Activated naive CD8-positive, alpha-beta T cell (primary cell): Measurements from ENCODE around the gene SLC11A1.

Source experiments
- H3K27ac Mint-ChIP-seq: one replicate; pipeline ENCODE4 v1.8.0; 2021; ENCODE audit warnings: mixed read lengths
- H3K27me3 Mint-ChIP-seq: one replicate; pipeline ENCODE4 v1.8.0; 2021; ENCODE audit warnings: mixed read lengths
- H3K36me3 Mint-ChIP-seq: one replicate; pipeline ENCODE4 v1.8.0; 2021; ENCODE audit warnings: mixed read lengths
- H3K4me1 Mint-ChIP-seq: one replicate; pipeline ENCODE4 v1.8.0; 2021; ENCODE audit warnings: low read depth, mixed read lengths
- H3K4me3 Mint-ChIP-seq: one replicate; pipeline ENCODE4 v1.8.0; 2021; ENCODE audit warnings: mild to moderate bottlenecking, mixed read lengths
- H3K9me3 Mint-ChIP-seq: one replicate; pipeline ENCODE4 v1.8.0; 2021; ENCODE audit warnings: low read depth, mixed read lengths

The SLC11A1 gene

GRCh38 chr2:218425531-218425930, 43.5 kb downstream of the SLC11A1 start:
- H3K9me3 Mint-ChIP-seq = no peaks in the 10 kb centered on the region
- no peak overlapping the region for H3K27ac Mint-ChIP-seq
- H3K27me3 Mint-ChIP-seq = no peaks in the 10 kb centered on the region
- H3K36me3 Mint-ChIP-seq = no peaks in the 10 kb centered on the region
- H3K4me1 Mint-ChIP-seq = no peaks in the 10 kb centered on the region
- no peak overlapping the region for H3K4me3 Mint-ChIP-seq

GRCh38 chr2:218427741-218428140, 45.7 kb downstream of the SLC11A1 start:
- no peak overlapping the region for H3K4me3 Mint-ChIP-seq
- H3K4me1 Mint-ChIP-seq = no peaks in the 10 kb centered on the region
- H3K27me3 Mint-ChIP-seq = no peaks in the 10 kb centered on the region
- H3K36me3 Mint-ChIP-seq = no peaks in the 10 kb centered on the region
- H3K27ac Mint-ChIP-seq = no peak overlapping the region
- no peaks in the 10 kb centered on the region for H3K9me3 Mint-ChIP-seq

- Mint-ChIP-seq H3K4me1 (no peaks in the 10 kb centered on the region), H3K9me3 (no peaks in the 10 kb centered on the region), H3K27ac (no peak overlapping the region), H3K27me3 (no peaks in the 10 kb centered on the region), H3K4me3 (no peak overlapping the region), H3K36me3 (no peaks in the 10 kb centered on the region)
These were observed 46.9 kb downstream of the SLC11A1 start for GRCh38 chr2:218428846-218429558.

- Mint-ChIP-seq H3K36me3 (no peaks in the 10 kb centered on the region), H3K4me3 (no peak overlapping the region), H3K27me3 (no peaks in the 10 kb centered on the region), H3K4me1 (no peaks in the 10 kb centered on the region), H3K27ac (no peak overlapping the region), H3K9me3 (no peaks in the 10 kb centered on the region)
These were observed 48.0 kb downstream of the SLC11A1 start for GRCh38 chr2:218429911-218430692.

- no peak overlapping the region for H3K4me3 Mint-ChIP-seq
- no peaks in the 10 kb centered on the region for H3K36me3 Mint-ChIP-seq
- no peaks in the 10 kb centered on the region for H3K4me1 Mint-ChIP-seq
- no peak overlapping the region for H3K27ac Mint-ChIP-seq
- no peaks in the 10 kb centered on the region for H3K27me3 Mint-ChIP-seq
- H3K9me3 Mint-ChIP-seq = no peaks in the 10 kb centered on the region
These were observed 48.6 kb downstream of the SLC11A1 start for GRCh38 chr2:218430721-218431120.

GRCh38 chr2:218431878-218432277, 49.8 kb downstream of the SLC11A1 start:
- Mint-ChIP-seq H3K36me3 (no peaks in the 10 kb centered on the region), H3K9me3 (no peaks in the 10 kb centered on the region), H3K27me3 (no peaks in the 10 kb centered on the region), H3K4me3 (no peak overlapping the region), H3K27ac (no peak overlapping the region), H3K4me1 (no peaks in the 10 kb centered on the region)

- Mint-ChIP-seq H3K36me3 (no peaks in the 10 kb centered on the region), H3K27ac (no peak overlapping the region), H3K27me3 (no peaks in the 10 kb centered on the region), H3K9me3 (no peaks in the 10 kb centered on the region), H3K4me1 (no peaks in the 10 kb centered on the region), H3K4me3 (no peak overlapping the region)
These were observed 50.7 kb downstream of the SLC11A1 start for GRCh38 chr2:218432676-218433365.

GRCh38 chr2:218434456-218434855, 52.4 kb downstream of the SLC11A1 start:
- no peak overlapping the region for H3K4me3 Mint-ChIP-seq
- H3K27ac Mint-ChIP-seq = no peak overlapping the region
- H3K9me3 Mint-ChIP-seq = no peaks in the 10 kb centered on the region
- H3K36me3 Mint-ChIP-seq = no peaks in the 10 kb centered on the region
- no peaks in the 10 kb centered on the region for H3K27me3 Mint-ChIP-seq
- H3K4me1 Mint-ChIP-seq = no peaks in the 10 kb centered on the region

GRCh38 chr2:218435003-218435982, 53.2 kb downstream of the SLC11A1 start:
- no peaks in the 10 kb centered on the region for H3K9me3 Mint-ChIP-seq
- no peak overlapping the region for H3K4me3 Mint-ChIP-seq
- no peak overlapping the region for H3K27ac Mint-ChIP-seq
- H3K4me1 Mint-ChIP-seq = no peaks in the 10 kb centered on the region
- H3K36me3 Mint-ChIP-seq = no peaks in the 10 kb centered on the region
- no peaks in the 10 kb centered on the region for H3K27me3 Mint-ChIP-seq

- H3K4me1 Mint-ChIP-seq = no peaks in the 10 kb centered on the region
- no peaks in the 10 kb centered on the region for H3K27me3 Mint-ChIP-seq
- no peak overlapping the region for H3K27ac Mint-ChIP-seq
- H3K36me3 Mint-ChIP-seq = peaks cover 2% of the 10 kb centered on the region
- H3K4me3 Mint-ChIP-seq = no peak overlapping the region
- H3K9me3 Mint-ChIP-seq = no peaks in the 10 kb centered on the region
These were observed 54.9 kb downstream of the SLC11A1 start for GRCh38 chr2:218436992-218437391.

GRCh38 chr2:218437969-218438368, 55.9 kb downstream of the SLC11A1 start:
- H3K9me3 Mint-ChIP-seq = no peaks in the 10 kb centered on the region
- H3K36me3 Mint-ChIP-seq = peaks cover 2% of the 10 kb centered on the region
- H3K4me3 Mint-ChIP-seq = no peak overlapping the region
- no peak overlapping the region for H3K27ac Mint-ChIP-seq
- H3K27me3 Mint-ChIP-seq = no peaks in the 10 kb centered on the region
- no peaks in the 10 kb centered on the region for H3K4me1 Mint-ChIP-seq

GRCh38 chr2:218438596-218438995, 56.5 kb downstream of the SLC11A1 start:
- no peak overlapping the region for H3K4me3 Mint-ChIP-seq
- H3K9me3 Mint-ChIP-seq = no peaks in the 10 kb centered on the region
- peaks cover 2% of the 10 kb centered on the region for H3K36me3 Mint-ChIP-seq
- no peaks in the 10 kb centered on the region for H3K4me1 Mint-ChIP-seq
- no peak overlapping the region for H3K27ac Mint-ChIP-seq
- no peaks in the 10 kb centered on the region for H3K27me3 Mint-ChIP-seq

- H3K27me3 Mint-ChIP-seq = no peaks in the 10 kb centered on the region
- H3K27ac Mint-ChIP-seq = no peak overlapping the region
- H3K4me1 Mint-ChIP-seq = no peaks in the 10 kb centered on the region
- no peaks in the 10 kb centered on the region for H3K9me3 Mint-ChIP-seq
- H3K4me3 Mint-ChIP-seq = no peak overlapping the region
- peaks cover 2% of the 10 kb centered on the region for H3K36me3 Mint-ChIP-seq
These were observed 62.8 kb downstream of the SLC11A1 start for GRCh38 chr2:218444692-218445357.

GRCh38 chr2:218445602-218446001, 63.5 kb downstream of the SLC11A1 start:
- Mint-ChIP-seq H3K9me3 (no peaks in the 10 kb centered on the region), H3K27me3 (no peaks in the 10 kb centered on the region), H3K4me1 (no peaks in the 10 kb centered on the region), H3K4me3 (no peak overlapping the region), H3K27ac (no peak overlapping the region), H3K36me3 (peaks cover 2% of the 10 kb centered on the region)
